GM12864 (cell line): ENCODE results near the gene RASSF1.

Experiments used
- DNase-seq: peaks from one replicate; pipeline ENCODE4 v3.0.0-alpha.2; 2011; ENCODE audit warnings: low read depth
- H3K4me3 ChIP-seq: 2 replicates; pipeline ENCODE4 v1.5.1; 2011; ENCODE audit warnings: mild to moderate bottlenecking, low read depth, low read length, control low read depth
- TF ChIP-seq, protein P1 (sequence below): IDR thresholded peaks from 2 replicates; pipeline ENCODE4 v1.5.1; 2011; ENCODE audit warnings: low read depth, mild to moderate bottlenecking, moderate library complexity, low read length, control low read depth, inconsistent platforms; ENCODE audit errors: missing control alignments

The RASSF1 gene

DNA sequence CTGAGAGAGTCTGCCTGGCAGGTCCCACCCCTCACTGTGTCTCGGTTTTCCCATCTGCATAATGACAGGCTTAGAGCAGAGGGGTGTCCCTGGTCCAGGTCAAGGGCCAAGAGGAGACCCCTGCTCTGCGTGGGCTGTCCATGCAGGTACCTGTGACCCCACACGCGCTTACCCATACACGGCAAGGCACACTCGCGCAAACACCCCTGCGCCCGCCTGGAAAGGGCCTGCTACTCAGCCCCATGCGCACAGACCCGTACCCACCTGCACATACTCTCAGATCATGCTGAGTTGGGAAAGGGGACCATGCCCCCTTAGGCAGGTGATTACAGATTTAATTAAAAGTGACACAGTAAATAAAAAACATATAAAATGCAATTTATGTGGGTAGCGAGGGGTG, 42.1 kb upstream of the RASSF1 start:
- no peak for DNase-seq
- TF ChIP-seq, protein P1, sequence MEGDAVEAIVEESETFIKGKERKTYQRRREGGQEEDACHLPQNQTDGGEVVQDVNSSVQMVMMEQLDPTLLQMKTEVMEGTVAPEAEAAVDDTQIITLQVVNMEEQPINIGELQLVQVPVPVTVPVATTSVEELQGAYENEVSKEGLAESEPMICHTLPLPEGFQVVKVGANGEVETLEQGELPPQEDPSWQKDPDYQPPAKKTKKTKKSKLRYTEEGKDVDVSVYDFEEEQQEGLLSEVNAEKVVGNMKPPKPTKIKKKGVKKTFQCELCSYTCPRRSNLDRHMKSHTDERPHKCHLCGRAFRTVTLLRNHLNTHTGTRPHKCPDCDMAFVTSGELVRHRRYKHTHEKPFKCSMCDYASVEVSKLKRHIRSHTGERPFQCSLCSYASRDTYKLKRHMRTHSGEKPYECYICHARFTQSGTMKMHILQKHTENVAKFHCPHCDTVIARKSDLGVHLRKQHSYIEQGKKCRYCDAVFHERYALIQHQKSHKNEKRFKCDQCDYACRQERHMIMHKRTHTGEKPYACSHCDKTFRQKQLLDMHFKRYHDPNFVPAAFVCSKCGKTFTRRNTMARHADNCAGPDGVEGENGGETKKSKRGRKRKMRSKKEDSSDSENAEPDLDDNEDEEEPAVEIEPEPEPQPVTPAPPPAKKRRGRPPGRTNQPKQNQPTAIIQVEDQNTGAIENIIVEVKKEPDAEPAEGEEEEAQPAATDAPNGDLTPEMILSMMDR = no peak

DNA sequence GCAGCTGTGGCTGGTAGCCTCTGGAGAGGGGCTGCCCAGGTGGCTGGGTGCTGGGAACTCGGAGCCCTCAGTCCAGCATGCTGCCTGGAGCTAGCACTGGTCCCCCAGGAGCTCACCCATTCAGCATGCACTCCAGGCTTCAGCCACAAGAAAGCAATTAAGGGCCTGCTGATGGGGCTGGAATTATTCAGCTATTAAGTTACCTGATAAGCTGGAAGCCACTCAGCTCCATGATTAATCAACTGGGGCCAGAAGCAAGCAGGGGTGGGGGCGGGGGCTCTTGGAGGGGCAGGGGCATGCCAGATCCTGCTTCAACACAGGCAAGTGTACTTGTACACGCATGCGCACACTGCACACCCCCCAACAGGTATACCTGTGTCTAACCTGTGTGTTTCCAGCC, 40.7 kb upstream of the RASSF1 start:
- TF ChIP-seq, protein P1 = no peak
- H3K4me3 ChIP-seq = no peak overlapping the region
- DNase-seq = no peak

More for the DNA sequence above, 42.1 kb upstream of the RASSF1 start:
- H3K4me3 ChIP-seq = no peak overlapping the region

DNA sequence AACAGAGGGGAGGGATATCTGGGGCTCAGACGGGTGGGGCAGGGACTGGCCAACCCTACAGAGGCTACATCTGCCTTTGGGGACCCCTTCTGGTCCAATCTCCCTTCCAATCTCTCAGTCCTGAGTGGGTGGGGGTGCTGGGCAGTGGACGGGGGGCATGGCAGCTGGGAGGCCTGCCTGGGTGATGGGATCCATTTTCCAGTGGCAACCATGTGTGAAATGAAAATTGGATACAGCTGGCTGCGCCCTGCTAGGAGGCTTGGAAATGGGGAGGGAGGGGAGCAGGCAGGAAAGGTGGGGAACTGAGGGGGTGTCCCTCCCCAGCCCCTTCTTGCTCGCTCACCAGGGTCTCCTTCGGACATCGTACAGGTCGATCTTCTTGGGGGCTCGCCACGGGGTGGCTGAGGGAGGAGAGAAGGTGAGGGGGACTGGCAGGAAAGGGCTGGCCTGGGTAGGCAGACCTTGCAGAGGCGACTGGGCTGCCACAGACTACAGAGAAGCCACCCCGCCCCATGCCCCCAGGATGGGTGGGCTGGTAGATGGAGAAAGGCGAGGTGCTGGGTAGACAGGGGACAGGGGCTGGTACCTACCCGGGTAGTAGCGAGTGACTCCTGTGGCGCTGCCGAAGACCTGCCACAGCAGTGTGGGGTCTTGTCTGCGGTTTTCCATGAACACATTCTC, 39.9 kb upstream of the RASSF1 start:
- H3K4me3 ChIP-seq = no peak overlapping the region
- TF ChIP-seq, protein P1 = no peak
- DNase-seq = no peak

DNA sequence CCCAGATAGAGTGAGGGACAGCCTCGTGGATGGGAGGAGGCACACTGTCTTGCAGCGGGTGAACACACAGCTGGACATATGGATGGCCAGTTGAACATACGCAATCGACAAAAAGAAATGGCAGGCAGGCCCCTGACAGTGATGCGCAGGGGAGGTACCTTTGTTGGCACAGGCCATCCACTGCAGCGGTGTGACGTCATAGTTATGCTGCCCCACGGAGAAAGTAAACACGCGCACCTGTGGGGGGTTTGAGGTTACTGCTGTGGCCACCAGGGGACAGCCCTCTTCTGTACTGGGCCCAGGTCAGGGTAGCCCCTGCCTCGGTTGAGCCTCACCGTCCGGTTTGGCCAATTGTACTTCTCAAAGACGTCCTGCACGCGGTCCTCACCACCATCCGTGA, 38.1 kb upstream of the RASSF1 start:
- TF ChIP-seq, protein P1 = no peak
- H3K4me3 ChIP-seq = no peak overlapping the region
- no peak for DNase-seq

DNA sequence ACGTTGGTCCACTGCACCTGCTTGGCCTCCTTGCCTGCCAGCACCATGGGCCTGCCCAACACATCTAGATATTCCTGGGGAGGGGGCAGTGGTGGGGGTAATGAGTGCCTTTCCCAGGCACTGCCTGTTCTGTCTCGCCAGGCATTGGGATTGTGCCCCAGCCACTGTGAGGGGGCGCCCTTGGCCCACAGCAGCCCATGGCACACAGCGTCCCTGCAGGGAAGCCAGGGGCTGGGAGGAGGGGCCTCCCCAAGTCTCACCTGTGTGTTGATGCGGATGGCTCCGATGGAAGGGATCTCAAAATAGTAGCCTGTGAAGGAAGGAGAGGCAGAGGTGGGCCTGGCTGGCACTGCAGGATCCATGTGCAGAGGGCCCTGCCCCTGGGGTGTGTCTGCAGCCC, 37.4 kb upstream of the RASSF1 start:
- no peak overlapping the region for H3K4me3 ChIP-seq
- no peak for DNase-seq
- TF ChIP-seq, protein P1 = no peak

DNA sequence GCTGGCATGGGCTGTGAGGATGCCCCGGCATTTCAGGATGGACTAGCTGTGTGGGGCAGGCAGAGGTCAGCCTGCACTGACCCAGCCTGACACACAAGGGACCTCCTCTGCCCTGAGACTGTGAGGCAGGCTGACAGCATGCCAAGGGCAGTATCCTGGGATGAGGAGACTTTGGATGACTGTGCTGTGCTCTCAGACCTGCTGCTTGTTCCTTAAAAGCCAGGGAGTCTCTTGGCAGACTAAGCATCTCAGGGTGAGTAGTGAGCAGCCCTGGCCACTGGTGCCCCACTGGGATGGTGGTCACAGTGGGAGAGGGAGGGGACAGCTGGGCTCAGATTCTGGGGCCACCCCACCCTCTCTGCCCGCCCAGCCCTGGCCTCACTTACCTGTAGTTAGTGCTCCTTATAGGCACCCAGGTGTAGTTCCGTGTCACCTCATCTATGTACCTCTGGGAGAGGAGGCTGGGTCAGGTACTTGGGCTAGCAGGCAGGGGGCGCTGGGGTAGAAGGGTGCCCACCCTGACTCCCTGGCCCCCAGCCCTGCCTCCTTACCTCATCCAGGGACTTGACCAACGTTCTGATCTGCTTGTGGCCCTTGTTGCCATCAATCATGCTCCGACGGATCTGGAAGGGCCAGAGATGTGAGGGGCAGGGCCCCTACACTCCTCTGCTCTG, 34.8 kb upstream of the RASSF1 start:
- H3K4me3 ChIP-seq = no peak overlapping the region
- TF ChIP-seq, protein P1 = peak; percentile 25
- no peak for DNase-seq
